ENCODE measurements around the gene THBS1.

DNA sequence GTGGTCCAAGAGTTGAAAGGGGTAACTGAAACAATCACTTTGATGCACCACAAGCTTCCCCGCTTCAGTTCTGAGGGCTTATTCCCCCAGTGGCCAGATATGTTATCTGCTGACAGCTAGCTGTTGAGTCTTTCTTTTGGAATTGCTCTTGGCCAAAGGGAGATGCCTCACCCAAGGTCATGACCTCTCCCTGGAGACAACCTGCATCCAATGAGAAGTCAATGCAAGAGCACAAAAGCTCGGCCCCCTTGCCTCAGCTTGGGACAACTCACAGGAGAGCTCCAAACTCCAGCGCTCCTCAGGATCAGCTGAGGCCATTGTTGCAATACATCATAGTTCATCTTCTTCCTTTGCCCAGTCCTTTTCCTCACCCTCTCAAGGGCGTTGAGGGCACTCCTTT, 31.0 kb upstream of the THBS1 start:
- TF ChIP-seq, protein P1, sequence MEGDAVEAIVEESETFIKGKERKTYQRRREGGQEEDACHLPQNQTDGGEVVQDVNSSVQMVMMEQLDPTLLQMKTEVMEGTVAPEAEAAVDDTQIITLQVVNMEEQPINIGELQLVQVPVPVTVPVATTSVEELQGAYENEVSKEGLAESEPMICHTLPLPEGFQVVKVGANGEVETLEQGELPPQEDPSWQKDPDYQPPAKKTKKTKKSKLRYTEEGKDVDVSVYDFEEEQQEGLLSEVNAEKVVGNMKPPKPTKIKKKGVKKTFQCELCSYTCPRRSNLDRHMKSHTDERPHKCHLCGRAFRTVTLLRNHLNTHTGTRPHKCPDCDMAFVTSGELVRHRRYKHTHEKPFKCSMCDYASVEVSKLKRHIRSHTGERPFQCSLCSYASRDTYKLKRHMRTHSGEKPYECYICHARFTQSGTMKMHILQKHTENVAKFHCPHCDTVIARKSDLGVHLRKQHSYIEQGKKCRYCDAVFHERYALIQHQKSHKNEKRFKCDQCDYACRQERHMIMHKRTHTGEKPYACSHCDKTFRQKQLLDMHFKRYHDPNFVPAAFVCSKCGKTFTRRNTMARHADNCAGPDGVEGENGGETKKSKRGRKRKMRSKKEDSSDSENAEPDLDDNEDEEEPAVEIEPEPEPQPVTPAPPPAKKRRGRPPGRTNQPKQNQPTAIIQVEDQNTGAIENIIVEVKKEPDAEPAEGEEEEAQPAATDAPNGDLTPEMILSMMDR (IDR thresholded peaks at IDR 0.05), result no peak
- no peak for TF ChIP-seq POLR2A (IDR thresholded peaks at IDR 0.05)

All from adrenal gland (tissue), 5 donors.